ENCODE measurements around the gene ARID1A. TPM values are rescaled to one million over a fixed set of nuclear protein-coding genes. Genes with fewer than 3 reads are reported as not detected.
A peak's percentile ranks its signal among the peaks of the same experiment; 100 is the strongest.

ARID1A gene
- total RNA-seq, 1 donor from 2014 or later: 64.3 TPM

GRCh38 chr1:26727476-26727875 lies 31.7 kb downstream of the ARID1A start:
- Histone ChIP-seq H3K4me3 (no peak overlapping the region), H3K27ac (no peak overlapping the region)

GRCh38 chr1:26728645-26729044 lies 32.8 kb downstream of the ARID1A start:
- peaks cover 47% of the 10 kb centered on the region for H3K36me3 ChIP-seq
- DNase-seq: no peak
- H3K27me3 ChIP-seq: no peaks in the 10 kb centered on the region
- no peak for ATAC-seq
- no peak for TF ChIP-seq CTCF (IDR thresholded peaks at IDR 0.05)
- H3K4me3 ChIP-seq: no peak overlapping the region
- no peak overlapping the region for H3K27ac ChIP-seq
- H3K4me1 ChIP-seq: peaks cover 54% of the 10 kb centered on the region
- intact Hi-C loops (cut with DNase I): no loop called here
- H3K9me3 ChIP-seq: no peaks in the 10 kb centered on the region

More at GRCh38 chr1:26727476-26727875, 31.7 kb downstream of the ARID1A start:
- H3K9me3 ChIP-seq: no peaks in the 10 kb centered on the region
- ATAC-seq (no peak), DNase-seq (no peak)
- peaks cover 62% of the 10 kb centered on the region for H3K4me1 ChIP-seq
- H3K36me3 ChIP-seq: peaks cover 35% of the 10 kb centered on the region
- no peak for TF ChIP-seq CTCF (IDR thresholded peaks at IDR 0.05)
- H3K27me3 ChIP-seq: no peaks in the 10 kb centered on the region
- intact Hi-C loops (cut with DNase I): no loop called here

GRCh38 chr1:26729633-26730032 lies 33.8 kb downstream of the ARID1A start:
- intact Hi-C loops (cut with DNase I): no loop called here
- Histone ChIP-seq H3K27me3 (no peaks in the 10 kb centered on the region), H3K4me3 (no peak overlapping the region), H3K9me3 (no peaks in the 10 kb centered on the region), H3K36me3 (peaks cover 57% of the 10 kb centered on the region), H3K4me1 (peaks cover 54% of the 10 kb centered on the region), H3K27ac (no peak overlapping the region)
- no peak for TF ChIP-seq CTCF (IDR thresholded peaks at IDR 0.05)
- DNase-seq: no peak
- no peak for ATAC-seq

- Histone ChIP-seq H3K4me1 (peaks cover 43% of the 10 kb centered on the region), H3K27ac (no peak overlapping the region), H3K27me3 (no peaks in the 10 kb centered on the region), H3K9me3 (no peaks in the 10 kb centered on the region), H3K36me3 (peaks cover 67% of the 10 kb centered on the region), H3K4me3 (no peak overlapping the region)
- no peak for DNase-seq
- no peak for TF ChIP-seq CTCF (IDR thresholded peaks at IDR 0.05)
- intact Hi-C loops (cut with DNase I): no loop called here
- no peak for ATAC-seq
These were observed 34.9 kb downstream of the ARID1A start for GRCh38 chr1:26730695-26731094.

- H3K4me1 ChIP-seq: peaks cover 36% of the 10 kb centered on the region
- no peak for DNase-seq
- intact Hi-C loops (cut with DNase I): no loop called here
- no peak for ATAC-seq
- H3K27me3 ChIP-seq: no peaks in the 10 kb centered on the region
- H3K4me3 ChIP-seq: no peak overlapping the region
- TF ChIP-seq CTCF (IDR thresholded peaks at IDR 0.05): no peak
- no peaks in the 10 kb centered on the region for H3K9me3 ChIP-seq
- H3K27ac ChIP-seq: no peak overlapping the region
- peaks cover 74% of the 10 kb centered on the region for H3K36me3 ChIP-seq
These were observed 35.6 kb downstream of the ARID1A start for GRCh38 chr1:26731233-26731902.

GRCh38 chr1:26733392-26733791 lies 37.6 kb downstream of the ARID1A start:
- peaks cover 94% of the 10 kb centered on the region for H3K36me3 ChIP-seq
- no peaks in the 10 kb centered on the region for H3K9me3 ChIP-seq
- ATAC-seq (no peak), DNase-seq (no peak)
- no peak overlapping the region for H3K4me3 ChIP-seq
- TF ChIP-seq CTCF (IDR thresholded peaks at IDR 0.05): no peak
- intact Hi-C loops (cut with DNase I): no loop called here
- peaks cover 16% of the 10 kb centered on the region for H3K4me1 ChIP-seq
- no peaks in the 10 kb centered on the region for H3K27me3 ChIP-seq
- H3K27ac ChIP-seq: peak overlapping the region; percentile 13

Measured in upper lobe of right lung (tissue), 1 donor.